GM03348 (cell line): ENCODE results near the gene FAM200C.

Experiments used
- DNase-seq: peaks from one replicate; pipeline ENCODE4 v3.0.0; 2012; ENCODE audit warnings: low spot score

FAM200C gene

GRCh38 chr5:160367261-160367660, 32.6 kb downstream of the FAM200C start:
- DNase-seq = no peak

GRCh38 chr5:160366230-160366629, 33.6 kb downstream of the FAM200C start:
- no peak for DNase-seq

GRCh38 chr5:160363660-160364395, 36.0 kb downstream of the FAM200C start:
- peak; percentile 33 for DNase-seq

- no peak for DNase-seq
Measured at GRCh38 chr5:160363211-160363610, 36.6 kb downstream of the FAM200C start.

- DNase-seq = no peak
Measured at GRCh38 chr5:160361624-160362228, 38.1 kb downstream of the FAM200C start.

GRCh38 chr5:160360310-160360709, 39.5 kb downstream of the FAM200C start:
- DNase-seq = no peak

GRCh38 chr5:160359816-160360215, 40.0 kb downstream of the FAM200C start:
- DNase-seq = peak; percentile 25

GRCh38 chr5:160359242-160359641, 40.6 kb downstream of the FAM200C start:
- DNase-seq = no peak

GRCh38 chr5:160357861-160358411, 41.9 kb downstream of the FAM200C start:
- peak; percentile 61 for DNase-seq

GRCh38 chr5:160357394-160357793, 42.5 kb downstream of the FAM200C start:
- no peak for DNase-seq

GRCh38 chr5:160356550-160357347, 43.1 kb downstream of the FAM200C start:
- DNase-seq = no peak

- no peak for DNase-seq
Measured at GRCh38 chr5:160354666-160355065, 45.2 kb downstream of the FAM200C start.

GRCh38 chr5:160353379-160353778, 46.5 kb downstream of the FAM200C start:
- DNase-seq = no peak

- DNase-seq = no peak
Measured at GRCh38 chr5:160352308-160352707, 47.5 kb downstream of the FAM200C start.

- DNase-seq = no peak
Measured at GRCh38 chr5:160349935-160350303, 49.9 kb downstream of the FAM200C start.

- no peak for DNase-seq
Measured at GRCh38 chr5:160349249-160349934, 50.5 kb downstream of the FAM200C start.

- DNase-seq = no peak
Measured at GRCh38 chr5:160348080-160348479, 51.8 kb downstream of the FAM200C start.

GRCh38 chr5:160347448-160347847, 52.4 kb downstream of the FAM200C start:
- no peak for DNase-seq
